ENCODE results near the gene SNCA. TPM values are rescaled to one million over a fixed set of nuclear protein-coding genes. Genes with fewer than 3 reads are reported as not detected.
A peak's percentile ranks its signal among the peaks of the same experiment; 100 is the strongest.

SNCA gene
- total RNA-seq, 4 donors from 2014 or later: 18.7 to 67.4 (median 32.5) TPM

- TF ChIP-seq POLR2A (IDR thresholded peaks at IDR 0.05) (no peak), CTCF (IDR thresholded peaks at IDR 0.05) (peak; percentile 22 to 62 (median 38))
- Histone ChIP-seq H3K4me3 (no peak overlapping the region), H3K36me3 (no peaks in the 10 kb centered on the region), H3K27ac (no peak overlapping the region), H3K9me3 (no peaks in the 10 kb centered on the region), H3K27me3 (no peaks in the 10 kb centered on the region), H3K4me1 (no peaks in the 10 kb centered on the region)
- intact Hi-C loops (cut with DNase I; ENCODE audit: low total_unique reads): no loop called here
- DNase-seq: no peak
Measured at GRCh38 chr4:89868999-89869589, 32.1 kb upstream of the SNCA start.

GRCh38 chr4:89868276-89868675 is 31.3 kb upstream of the SNCA start:
- DNase-seq: no peak
- Histone ChIP-seq H3K4me3 (no peak overlapping the region), H3K9me3 (no peaks in the 10 kb centered on the region), H3K27me3 (no peaks in the 10 kb centered on the region), H3K36me3 (no peaks in the 10 kb centered on the region), H3K27ac (no peak overlapping the region), H3K4me1 (no peaks in the 10 kb centered on the region)
- intact Hi-C loops (cut with DNase I; ENCODE audit: low total_unique reads): no loop called here
- TF ChIP-seq CTCF (IDR thresholded peaks at IDR 0.05) (no peak), POLR2A (IDR thresholded peaks at IDR 0.05) (no peak)

- H3K4me1 ChIP-seq: no peaks in the 10 kb centered on the region
- no peak for TF ChIP-seq POLR2A (IDR thresholded peaks at IDR 0.05)
- TF ChIP-seq CTCF (IDR thresholded peaks at IDR 0.05): no peak
- intact Hi-C loops (cut with DNase I; ENCODE audit: low total_unique reads): no loop called here
- H3K27ac ChIP-seq: no peak overlapping the region
- no peak overlapping the region for H3K4me3 ChIP-seq
- H3K36me3 ChIP-seq: no peaks in the 10 kb centered on the region
- H3K27me3 ChIP-seq: no peaks in the 10 kb centered on the region
- DNase-seq: no peak
- H3K9me3 ChIP-seq: no peaks in the 10 kb centered on the region
Measured at GRCh38 chr4:89863533-89863932, 26.6 kb upstream of the SNCA start.

- H3K9me3 ChIP-seq: no peaks in the 10 kb centered on the region
- no peaks in the 10 kb centered on the region for H3K4me1 ChIP-seq
- intact Hi-C loops (cut with DNase I; ENCODE audit: low total_unique reads): no loop called here
- H3K36me3 ChIP-seq: no peaks in the 10 kb centered on the region
- H3K4me3 ChIP-seq: no peak overlapping the region
- H3K27me3 ChIP-seq: no peaks in the 10 kb centered on the region
- TF ChIP-seq CTCF (IDR thresholded peaks at IDR 0.05): no peak
- TF ChIP-seq POLR2A (IDR thresholded peaks at IDR 0.05): no peak
- no peak overlapping the region for H3K27ac ChIP-seq
- no peak for DNase-seq
Measured at GRCh38 chr4:89860971-89861370, 24.0 kb upstream of the SNCA start.

- no peak for DNase-seq
- intact Hi-C loops (cut with DNase I; ENCODE audit: low total_unique reads): no loop called here
Measured at GRCh38 chr4:89855236-89855635, 18.3 kb upstream of the SNCA start.

More at GRCh38 chr4:89855236-89855635, 18.3 kb upstream of the SNCA start:
- Histone ChIP-seq H3K27me3 (no peaks in the 10 kb centered on the region), H3K4me1 (no peaks in the 10 kb centered on the region), H3K36me3 (no peaks in the 10 kb centered on the region), H3K4me3 (no peak overlapping the region), H3K27ac (no peak overlapping the region), H3K9me3 (no peaks in the 10 kb centered on the region)
- TF ChIP-seq CTCF (IDR thresholded peaks at IDR 0.05) (no peak), POLR2A (IDR thresholded peaks at IDR 0.05) (no peak)
